ENCODE data around the gene ALPP. TPM values are rescaled to one million over a fixed set of nuclear protein-coding genes. Genes with fewer than 3 reads are reported as not detected.
A peak's percentile ranks its signal among the peaks of the same experiment; 100 is the strongest.

Gene ALPP
- polyA plus RNA-seq, 1 of the 3 experiments (the other 2 are of a cell fraction) = not detected

GRCh38 chr2:232415138-232415690 lies 36.7 kb downstream of the ALPP start:
- WGBS (ENCODE audit: low lambda C conversion rate) = 49% methylated on average over 5 of the region's 8 CpGs
- no peak for TF ChIP-seq FOXM1 (IDR thresholded peaks at IDR 0.05; ENCODE audit: low read depth)
- no peak for TF ChIP-seq ELF1 (IDR thresholded peaks at IDR 0.05)
- TF ChIP-seq SMC3 (IDR thresholded peaks at IDR 0.05; ENCODE audit: low read depth, low read length) = no peak
- no peak for TF ChIP-seq YY1 (IDR thresholded peaks at IDR 0.05; ENCODE audit: low read depth)
- no peak for TF ChIP-seq FOXJ3 (CRISPR knock-in tag; IDR thresholded peaks at IDR 0.05)
- TF ChIP-seq MXI1 (IDR thresholded peaks at IDR 0.05; ENCODE audit: low read depth, low read length) = no peak
- TF ChIP-seq ZBTB33 (IDR thresholded peaks at IDR 0.05; ENCODE audit: borderline replicate concordance, low read depth) = no peak
- no peak for TF ChIP-seq GABPA (IDR thresholded peaks at IDR 0.05; ENCODE audit: low read depth)
- TF ChIP-seq CTCF (IDR thresholded peaks at IDR 0.05) = no peak
- no peak for TF ChIP-seq POLR2AphosphoS5 (IDR thresholded peaks at IDR 0.05; ENCODE audit: low read depth, low read length)
- TF ChIP-seq RCOR1 (IDR thresholded peaks at IDR 0.05; ENCODE audit: low read length) = no peak
- TF ChIP-seq IRF3 (IDR thresholded peaks at IDR 0.05; ENCODE audit: low read depth, low read length) = no peak
- H3K36me3 ChIP-seq (replicated peaks in 1 of 2; ENCODE audit: control insufficient read depth in 1 of 2, insufficient read depth in 2 of 2, low read length in 1 of 2) = no peaks in the 10 kb centered on the region
- ChIA-PET CTCF (interaction anchor here (1.3 kb wide), 1 partner anchor 490 kb away, joined by 4 read pairs; no protein-coding TSS in a partner anchor), POLR2A (no interaction called here)
- no peaks in the 10 kb centered on the region for H3F3A ChIP-seq (replicated peaks; ENCODE audit: insufficient read depth)
- no peaks in the 10 kb centered on the region for H3K9me2 ChIP-seq
- no peaks in the 10 kb centered on the region for H4K20me1 ChIP-seq (ENCODE audit: insufficient read depth)
- no peak overlapping the region for H3K4me3 ChIP-seq (ENCODE audit: low read depth in 2 of 2, low read length in 1 of 2)
- no peak overlapping the region for H3K4me2 ChIP-seq
- H3K9me3 ChIP-seq = no peaks in the 10 kb centered on the region
- no peaks in the 10 kb centered on the region for H3K79me2 ChIP-seq (ENCODE audit: insufficient read depth)
- peaks cover 81% of the 10 kb centered on the region for H3K27me3 ChIP-seq (ENCODE audit: insufficient read depth)
- peak; percentile 8 for DNase-seq
- H2AFZ ChIP-seq (ENCODE audit: low read depth) = no peak overlapping the region
- H3K4me1 ChIP-seq (ENCODE audit: control insufficient read depth in 1 of 2, insufficient read depth in 2 of 2, low read depth in 1 of 2, low read length in 1 of 2) = no peaks in the 10 kb centered on the region; a peak in 1 of 4 replicates
- H3K27ac ChIP-seq (ENCODE audit: low read depth in 2 of 2, low read length in 1 of 2) = no peak overlapping the region
- no peak overlapping the region for H3K9ac ChIP-seq
